Activated CD8-positive, alpha-beta memory T cell treated with anti-CD3 and anti-CD28 coated beads for 48 hours (primary cell): Measurements from ENCODE around the gene CELF3.
"Not testable (repeated sequence)": the region's sequence is repeated elsewhere in the genome, so short reads cannot be mapped to it uniquely, and the experiment has no call there.

Experiments used
- DNase-seq, 3 experiments: peaks; one replicate each; pipeline ENCODE4 v3.0.0-alpha.2; 2020; ENCODE audit warnings: low read depth in 2 of 3, low spot score in 2 of 3

CELF3 gene

DNA sequence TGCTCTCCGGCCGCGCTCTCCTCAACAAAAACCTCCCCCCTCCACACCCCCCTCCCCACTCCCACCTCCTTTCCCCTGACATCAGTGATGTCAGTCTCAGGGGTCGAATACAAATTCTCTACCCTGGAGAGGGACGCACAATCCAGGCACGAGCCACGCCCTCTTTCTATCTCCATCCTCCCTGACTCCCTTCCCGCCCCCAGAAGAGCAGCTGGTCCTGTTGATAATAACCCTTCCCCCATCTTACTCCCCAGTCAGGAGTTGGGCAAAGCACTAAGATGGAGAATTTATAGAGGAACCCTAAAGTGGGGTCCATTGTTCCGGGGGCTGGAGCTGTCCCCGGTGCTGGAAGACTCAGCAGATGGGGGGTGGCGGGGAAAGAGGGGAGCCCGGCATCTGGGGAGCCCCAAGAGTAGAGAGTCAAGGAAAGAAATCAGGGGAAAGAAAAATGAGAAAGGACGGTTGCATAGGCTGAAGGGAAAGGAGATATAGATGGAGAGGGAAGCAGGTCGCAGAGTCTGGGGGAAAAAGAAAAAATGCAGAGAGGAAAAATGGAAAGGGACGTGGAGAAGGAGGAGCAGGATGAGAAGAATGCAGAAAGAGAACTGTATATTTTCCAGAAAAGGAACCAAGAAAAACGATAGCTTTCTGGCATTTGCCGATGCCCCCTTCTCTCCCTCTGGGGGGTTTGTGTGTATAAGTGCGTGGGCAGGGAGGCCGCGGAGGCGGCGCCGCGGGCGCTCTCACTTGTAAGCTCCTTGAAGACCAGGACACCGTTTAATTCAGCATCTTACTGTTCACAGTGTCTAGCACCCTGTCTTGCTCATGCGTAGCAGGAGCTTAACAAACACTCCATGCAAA is at the start of gene CELF3:
CELF3 (minus strand) TSS at position 33 of the 861 bp plus-strand sequence. CDS start 783 bp downstream, outside the sequence.
- no peak for DNase-seq

DNA sequence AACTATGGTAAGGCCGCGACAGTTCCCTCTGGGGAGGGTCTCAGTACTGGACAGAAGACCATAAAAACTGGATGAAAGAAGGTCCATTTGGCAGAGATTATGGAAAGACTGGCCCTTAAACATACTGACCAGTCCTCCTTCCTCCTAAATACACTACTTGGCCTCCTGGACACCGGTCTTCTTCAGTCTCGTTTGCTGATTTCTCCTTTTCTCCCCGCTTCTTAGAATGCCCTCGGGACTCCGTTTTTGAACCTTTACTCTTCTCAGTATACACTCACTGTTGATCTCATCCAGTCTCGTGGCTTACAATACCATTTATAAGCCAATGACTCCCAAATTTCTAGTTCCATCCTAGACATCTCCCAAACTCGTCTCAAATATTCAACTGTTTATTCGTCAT is 47.4 kb upstream of the CELF3 start:
- no peak for DNase-seq

DNA sequence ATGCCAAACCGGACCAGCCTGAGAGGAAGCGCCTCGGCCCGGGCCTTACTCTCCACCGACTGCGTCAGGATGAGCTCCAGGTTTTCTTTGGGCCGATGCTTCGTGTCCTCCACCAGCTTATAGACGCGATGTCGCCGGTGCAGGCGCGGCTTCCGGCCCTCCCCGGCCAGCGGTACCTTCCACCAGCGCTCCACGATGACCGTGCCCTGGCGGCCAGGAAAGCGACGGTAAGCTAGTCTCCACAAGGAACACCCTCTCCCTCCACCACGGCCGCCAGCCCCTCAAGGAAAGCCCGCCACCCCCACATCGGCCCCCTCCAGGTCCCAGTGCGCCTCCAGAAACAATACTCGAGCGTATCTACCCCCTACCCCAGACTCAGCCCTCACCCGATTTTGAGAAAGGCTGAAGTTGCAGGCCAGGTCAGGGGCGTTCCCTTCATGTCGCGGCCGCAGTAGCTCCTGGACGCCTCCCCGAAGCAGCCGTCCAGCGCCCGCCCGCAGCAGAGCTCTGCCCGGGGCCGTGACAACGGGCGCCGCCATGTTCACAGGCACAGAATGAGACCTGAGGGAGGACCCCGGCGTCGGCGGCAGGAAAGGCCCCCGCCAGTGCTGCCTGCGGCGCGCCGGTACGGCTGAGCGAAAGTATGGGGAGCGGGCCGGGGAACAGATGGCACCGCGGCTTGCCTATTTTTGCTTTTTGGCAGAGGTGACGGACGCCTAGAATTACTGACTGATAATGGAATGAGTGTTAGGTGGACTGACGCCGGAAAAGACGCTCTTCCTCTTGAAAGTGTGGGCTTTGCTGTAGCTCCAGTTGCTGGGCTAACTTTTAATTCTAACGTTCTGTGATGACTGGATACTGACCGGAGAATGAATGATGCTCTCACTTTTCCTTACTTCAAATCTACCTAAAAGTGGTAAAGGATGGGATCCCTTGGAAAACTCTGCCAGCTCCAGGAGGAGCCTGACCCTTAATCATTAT is 46.6 kb upstream of the CELF3 start, which contains the start of gene MRPL9:
MRPL9 (minus strand) TSS at position 556 of the 981 bp plus-strand sequence; CDS start at position 539, 17 bp downstream.
- peak; percentile 65 to 70 (median 67) for DNase-seq

DNA sequence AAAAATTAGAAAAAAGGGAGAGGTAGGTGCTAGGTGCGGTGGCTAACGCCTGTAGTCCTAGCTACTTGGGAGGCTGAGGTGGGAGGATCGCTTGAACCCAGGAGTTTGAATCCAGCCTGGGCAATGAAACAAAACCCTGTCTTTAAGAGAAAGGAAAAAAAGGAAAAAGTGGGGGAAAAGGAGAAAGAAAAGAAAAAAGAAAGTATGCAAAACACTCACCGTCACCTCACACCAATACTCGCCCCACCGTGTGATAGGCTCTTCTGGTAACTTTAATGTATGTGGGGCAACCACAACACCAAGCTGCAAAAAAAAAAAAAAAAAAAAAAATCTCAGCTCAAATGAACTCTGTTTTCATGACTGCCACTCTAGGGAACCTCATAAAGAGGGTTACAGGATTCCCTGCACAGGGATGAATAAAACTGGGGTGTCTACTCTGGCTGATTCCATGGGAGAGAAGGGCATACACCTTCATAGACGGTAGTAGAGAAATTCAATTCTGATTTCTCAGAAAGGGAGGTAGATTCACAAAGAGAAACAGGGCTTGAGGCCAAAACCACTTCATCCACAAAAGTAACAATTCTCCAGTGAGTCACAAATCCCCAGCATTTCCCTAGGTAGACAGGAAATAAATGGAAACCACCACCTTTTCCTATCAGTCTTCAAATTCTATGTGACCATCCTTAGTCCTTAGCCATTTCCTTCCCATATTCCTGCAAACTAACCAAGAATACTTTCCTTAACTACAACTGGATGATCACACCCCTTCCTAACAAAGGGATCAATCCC is 44.2 kb upstream of the CELF3 start:
- DNase-seq = no peak

GRCh38 chr1:151759241-151759640 is 42.6 kb upstream of the CELF3 start:
- DNase-seq = no peak

DNA sequence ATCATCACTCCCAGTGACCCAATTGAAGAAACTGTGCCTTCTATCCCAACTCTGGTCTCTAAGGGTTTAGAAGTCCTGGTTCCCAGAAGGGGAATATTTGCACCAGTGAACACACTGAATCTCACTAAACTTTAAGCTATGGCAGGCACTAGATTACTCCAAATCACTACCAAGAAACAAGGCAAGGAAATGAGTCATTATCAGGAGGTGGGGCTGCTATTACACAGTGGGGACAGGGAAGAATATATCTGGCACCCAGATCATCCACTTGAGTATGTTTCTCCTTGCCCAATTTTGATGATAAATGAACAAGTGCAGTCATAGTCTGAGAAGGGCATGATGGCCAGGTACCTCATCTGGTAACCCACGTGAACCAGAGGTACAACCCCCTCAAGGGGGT is 39.7 kb upstream of the CELF3 start:
- DNase-seq = no peak

GRCh38 chr1:151741516-151741915 is 24.9 kb upstream of the CELF3 start:
- no peak for DNase-seq

- DNase-seq = no peak
Measured at GRCh38 chr1:151739590-151740355, 23.2 kb upstream of the CELF3 start.

DNA sequence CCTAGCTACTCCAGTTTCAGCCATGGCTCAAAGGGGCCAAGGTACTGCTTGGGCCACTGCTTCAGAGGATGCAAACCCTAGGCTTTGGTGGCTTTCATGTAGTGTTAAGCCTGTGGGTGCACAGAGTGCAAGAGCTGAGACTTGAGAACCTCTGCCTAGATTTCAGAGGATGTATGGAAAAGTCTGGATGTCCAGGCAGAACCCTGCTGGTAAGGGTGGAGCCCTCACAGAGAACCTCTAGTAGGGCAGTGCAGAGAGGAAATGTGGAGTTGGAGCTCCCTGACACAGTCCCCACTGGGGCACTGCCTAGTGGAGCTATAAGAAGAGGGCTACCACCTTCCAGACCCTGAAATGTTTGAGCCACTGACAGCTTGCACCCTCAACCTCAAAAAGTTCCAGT is 20.9 kb upstream of the CELF3 start:
- DNase-seq = no peak

GRCh38 chr1:151737026-151737425 is 20.4 kb upstream of the CELF3 start:
- DNase-seq = no peak

DNA sequence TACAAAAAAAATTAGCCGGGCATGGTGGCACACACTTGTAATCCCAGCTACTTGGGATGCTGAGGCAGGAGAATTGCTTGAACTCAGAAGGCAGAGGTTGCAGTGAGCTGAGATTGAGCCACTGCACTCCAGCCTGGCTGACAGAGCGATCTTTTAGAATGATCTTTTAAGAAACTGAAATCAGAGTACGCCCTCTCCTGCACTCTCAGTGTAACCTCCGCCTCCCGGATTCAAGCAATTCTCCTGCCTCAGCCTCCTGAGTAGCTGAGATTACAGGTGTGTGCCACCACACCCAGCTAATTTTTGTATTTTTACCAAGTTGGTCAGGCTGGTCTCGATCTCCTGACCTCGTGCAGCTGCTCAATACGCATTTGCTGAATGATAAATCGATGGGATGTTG is 17.4 kb upstream of the CELF3 start:
- DNase-seq = not testable (repeated sequence)

DNA sequence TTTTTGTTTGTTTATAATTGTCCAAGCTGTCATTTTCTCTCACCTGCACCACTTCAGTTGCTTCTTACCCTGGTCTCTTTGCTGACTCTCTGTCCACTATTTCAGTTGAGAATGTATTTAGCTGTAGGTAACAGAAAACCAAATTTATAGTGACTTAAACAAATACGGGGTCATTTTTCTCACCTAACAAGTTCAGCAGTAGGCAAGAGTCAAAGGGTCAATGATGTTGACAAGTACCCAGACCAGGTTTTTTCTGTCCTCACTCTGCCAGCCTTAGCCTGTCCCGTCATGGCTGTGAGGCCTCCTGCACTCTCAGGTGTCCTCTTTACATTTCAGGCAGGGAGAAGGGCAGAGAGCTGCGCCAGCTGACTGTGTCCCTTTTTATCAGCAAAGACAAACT is 16.5 kb upstream of the CELF3 start:
- DNase-seq = no peak

DNA sequence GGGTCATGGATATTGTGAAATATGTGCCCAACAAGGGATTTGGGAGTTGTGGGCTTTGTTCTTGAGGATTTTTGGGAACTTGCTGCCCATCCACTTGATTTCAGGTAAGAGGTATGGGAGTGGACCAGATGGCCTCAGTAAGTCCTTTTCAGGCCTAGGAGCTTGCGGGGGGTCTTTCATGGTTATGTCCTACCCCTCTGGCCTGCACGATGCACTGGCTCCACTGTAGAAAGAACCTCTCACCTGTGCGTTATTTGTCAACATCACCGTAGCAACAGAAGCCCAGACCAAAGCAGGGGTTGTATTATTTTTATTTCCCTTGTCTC is 13.3 kb upstream of the CELF3 start:
- no peak for DNase-seq

DNA sequence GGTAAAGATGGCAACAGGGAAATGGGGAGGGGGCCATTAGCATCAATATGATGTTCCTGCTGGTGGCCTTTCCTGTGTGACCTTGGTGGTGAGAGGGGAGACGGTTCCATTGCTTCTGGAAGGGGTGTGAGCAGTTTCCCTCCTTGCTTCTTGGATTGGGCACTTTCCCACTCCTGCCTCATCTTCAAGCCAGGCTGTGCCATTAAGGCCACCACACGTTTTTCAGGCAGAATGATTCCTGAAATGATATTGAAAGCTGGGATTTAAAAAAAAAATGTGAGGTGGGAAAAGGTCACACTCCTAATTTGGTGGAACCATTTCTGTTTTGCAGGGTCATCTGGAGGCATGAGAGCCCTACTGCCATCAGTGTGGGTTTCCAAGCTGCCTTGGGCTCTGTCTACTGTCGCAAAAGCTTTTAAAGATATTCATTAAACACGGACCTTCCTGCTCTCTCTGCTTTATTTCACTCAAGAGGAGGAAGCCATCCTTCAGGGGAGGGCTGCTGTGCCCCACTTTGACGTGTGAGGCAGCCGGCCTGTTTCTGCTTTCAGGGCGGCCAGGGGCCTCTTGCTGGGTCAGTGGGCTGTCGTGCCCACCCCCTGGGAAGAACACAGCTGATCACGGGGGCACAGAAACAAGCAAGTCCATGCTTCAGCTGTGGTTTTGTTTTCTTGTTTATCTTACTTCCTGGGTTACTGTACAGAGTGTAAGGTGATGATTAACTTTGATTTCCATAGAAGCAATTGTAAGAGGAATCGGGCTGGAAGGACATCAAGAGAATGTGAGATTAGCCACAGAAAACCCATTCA is 12.8 kb upstream of the CELF3 start:
- DNase-seq = no peak

DNA sequence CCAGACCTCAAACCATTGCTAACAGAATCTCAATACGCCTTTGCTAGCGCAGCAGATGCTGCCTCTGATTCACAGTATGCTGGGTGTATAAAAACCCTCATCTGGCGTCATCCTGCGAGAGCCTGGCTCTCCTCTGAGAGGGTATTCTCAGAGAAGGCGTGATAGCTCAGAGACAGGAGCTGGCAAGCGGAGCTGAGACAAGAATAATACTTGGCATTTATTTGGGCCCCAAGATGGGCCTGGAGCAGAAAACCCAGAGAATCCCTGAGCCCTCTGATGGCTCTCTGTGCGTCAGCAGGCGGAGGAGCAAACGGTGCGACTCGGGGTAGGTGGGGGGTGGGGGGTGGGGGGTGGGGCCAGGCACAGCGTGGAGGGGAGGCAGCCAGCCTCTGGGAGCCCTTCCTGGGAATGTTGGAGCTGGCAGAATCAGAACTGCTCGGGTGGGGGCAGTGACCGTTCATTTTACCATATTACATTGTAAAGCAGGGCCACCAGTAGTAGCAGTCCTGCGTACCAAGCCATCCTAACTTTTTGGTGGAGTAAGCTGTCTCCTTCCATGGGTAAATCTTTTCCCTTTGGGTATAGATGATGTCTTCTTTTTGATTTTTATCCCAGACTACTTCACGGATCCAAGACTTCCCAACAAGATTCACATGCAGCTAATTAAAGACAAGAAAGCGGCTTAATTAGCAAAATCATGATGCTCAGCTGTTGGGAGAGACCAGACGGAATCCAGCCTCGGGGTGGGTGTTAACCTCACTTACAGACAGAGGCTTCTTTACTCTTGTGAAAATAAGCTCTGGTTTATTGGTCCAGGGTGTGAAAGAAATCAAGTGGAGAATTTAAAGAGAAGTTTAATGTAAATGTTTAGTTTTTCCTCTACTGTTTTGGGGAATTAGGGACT is 11.8 kb upstream of the CELF3 start:
- DNase-seq = no peak

- no peak for DNase-seq
Measured at GRCh38 chr1:151723726-151724370, 7.2 kb upstream of the CELF3 start.

- DNase-seq = no peak
Measured at GRCh38 chr1:151721788-151722510, 5.3 kb upstream of the CELF3 start.
